DLD1 (cell line): ENCODE measurements around the gene CCDC141.

Experiments used
- in situ Hi-C: cut with HindIII; loops from 2 replicates; pipeline ENCODE4 v1.10.0; 2017; ENCODE audit warnings: low sequenced_read_pairs

Gene CCDC141

DNA sequence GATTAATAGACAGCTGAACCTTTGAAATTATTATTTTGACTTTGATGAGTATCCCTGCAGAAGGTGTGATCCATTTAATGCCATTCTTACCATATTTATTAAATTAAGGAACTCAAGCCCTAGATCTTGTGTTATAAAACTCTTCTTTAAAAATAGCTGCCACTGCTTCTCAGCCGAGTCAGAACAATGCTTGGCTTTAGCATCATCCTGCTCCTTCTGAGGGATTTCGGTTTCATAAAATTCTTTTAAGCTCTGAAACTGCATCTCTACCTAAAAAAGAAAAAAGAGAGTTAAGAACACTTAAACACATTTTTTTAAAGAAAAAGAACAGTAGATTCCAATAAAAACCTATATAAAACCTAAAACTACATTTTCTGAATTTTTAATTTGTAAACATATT lies 172.1 kb downstream of the CCDC141 start:
- in situ Hi-C loops = no loop called here

DNA sequence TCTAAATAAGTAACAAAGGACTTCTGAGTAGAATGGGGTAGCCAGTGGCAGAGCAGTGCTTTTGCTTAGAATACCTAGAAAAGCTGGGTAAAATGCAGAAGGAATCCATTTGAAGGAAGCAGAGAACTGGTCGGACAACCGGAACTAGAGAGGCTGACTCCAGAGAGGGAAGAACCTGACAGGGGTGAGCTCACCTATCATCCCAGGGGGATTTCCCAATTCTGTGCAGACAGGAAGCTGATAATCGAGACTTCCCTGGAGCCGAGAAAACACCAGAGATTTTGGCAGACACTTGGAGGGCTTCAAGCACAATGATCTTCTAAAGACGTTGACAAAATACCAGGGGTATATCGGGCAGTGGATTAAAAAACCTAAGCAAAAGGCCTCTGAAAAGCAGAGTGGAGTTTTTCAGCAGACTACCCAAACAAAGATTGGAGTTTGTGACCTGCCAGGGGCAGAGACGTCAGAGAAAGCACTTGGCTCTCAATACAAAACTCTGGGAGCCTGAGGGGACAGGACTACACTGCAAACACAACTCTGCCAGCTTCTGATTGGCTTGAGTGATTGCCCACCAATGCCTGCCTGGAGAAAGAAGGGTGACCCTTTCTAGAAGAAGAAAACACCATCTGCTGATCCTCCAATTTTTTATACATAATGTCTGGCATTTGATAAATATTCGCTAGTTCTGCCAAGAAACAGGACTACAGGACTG lies 175.3 kb downstream of the CCDC141 start:
- in situ Hi-C loops = no loop called here

DNA sequence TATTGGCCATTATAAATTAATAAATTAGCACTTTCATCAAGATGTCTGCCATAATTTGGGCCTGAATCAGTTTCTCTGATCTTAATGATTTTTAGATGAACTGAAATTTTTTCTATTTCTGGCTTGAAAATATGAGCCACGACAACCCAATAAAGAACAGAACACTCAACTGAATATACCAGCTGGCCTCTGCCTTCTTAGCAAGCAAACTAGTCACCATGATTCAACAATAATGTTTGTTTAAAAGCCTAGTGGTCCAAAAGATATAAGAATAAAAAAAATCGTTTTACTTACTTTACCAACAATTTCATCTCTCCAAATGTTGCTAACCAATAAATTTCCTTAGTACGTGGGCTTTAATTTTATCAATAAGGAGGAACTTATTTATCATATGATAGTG lies 176.0 kb downstream of the CCDC141 start:
- in situ Hi-C loops = no loop called here

DNA sequence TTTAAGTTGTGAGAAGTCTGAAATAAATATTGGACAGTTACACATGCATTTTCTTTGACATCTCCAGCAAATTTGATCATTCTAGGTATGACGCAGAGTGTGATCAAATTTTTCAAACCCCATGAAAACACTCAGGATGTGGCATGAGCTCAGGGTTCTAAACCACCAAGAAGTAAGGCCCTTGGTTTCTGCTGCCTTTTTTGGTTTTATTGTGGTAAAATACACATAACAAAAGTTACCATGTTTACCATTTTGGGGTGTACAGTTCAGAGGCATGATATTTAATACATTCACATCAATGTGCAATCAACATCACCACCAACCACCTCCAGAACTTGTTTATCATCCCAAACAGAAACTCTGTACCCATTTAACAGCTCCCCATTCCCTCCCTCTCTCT lies 178.4 kb downstream of the CCDC141 start:
- in situ Hi-C loops = no loop called here

DNA sequence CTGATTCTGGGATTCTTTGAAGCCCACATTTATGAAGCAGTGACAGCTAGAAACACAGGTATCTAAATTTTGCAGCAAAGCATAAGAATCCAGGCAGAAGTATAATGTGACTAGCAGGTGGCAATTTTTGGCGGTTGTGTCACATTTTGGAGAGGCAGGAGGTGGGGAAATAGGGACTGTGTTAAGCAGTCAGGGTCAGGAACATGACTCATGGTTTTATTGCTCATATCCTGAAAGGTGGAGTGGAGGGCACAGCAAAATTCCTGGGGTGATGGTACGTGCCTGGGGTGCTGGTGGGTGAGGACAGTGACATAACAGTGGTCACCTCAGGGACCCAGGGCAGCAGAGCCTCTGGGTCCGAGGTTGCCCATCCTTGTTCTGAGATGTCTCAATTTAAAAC lies 179.2 kb downstream of the CCDC141 start:
- in situ Hi-C loops = no loop called here

DNA sequence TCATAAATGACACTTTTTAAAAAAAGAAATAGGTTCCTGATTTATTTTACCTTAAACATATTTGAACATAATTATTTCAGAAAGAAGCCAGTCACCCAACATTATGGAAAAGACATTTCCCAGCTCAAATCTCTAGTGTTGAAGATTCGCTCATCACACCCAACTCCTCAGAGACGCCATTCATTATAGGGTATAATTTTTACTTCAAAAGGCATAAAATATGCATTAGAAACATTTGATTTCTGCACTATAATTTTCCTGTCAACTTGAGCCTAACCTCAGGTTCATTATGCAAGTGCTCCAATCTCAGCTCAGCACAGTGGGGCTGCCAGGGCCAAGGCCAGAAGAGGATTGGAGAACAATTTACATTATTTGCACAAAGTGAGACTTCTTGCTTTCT lies 183.9 kb downstream of the CCDC141 start:
- in situ Hi-C loops = no loop called here

DNA sequence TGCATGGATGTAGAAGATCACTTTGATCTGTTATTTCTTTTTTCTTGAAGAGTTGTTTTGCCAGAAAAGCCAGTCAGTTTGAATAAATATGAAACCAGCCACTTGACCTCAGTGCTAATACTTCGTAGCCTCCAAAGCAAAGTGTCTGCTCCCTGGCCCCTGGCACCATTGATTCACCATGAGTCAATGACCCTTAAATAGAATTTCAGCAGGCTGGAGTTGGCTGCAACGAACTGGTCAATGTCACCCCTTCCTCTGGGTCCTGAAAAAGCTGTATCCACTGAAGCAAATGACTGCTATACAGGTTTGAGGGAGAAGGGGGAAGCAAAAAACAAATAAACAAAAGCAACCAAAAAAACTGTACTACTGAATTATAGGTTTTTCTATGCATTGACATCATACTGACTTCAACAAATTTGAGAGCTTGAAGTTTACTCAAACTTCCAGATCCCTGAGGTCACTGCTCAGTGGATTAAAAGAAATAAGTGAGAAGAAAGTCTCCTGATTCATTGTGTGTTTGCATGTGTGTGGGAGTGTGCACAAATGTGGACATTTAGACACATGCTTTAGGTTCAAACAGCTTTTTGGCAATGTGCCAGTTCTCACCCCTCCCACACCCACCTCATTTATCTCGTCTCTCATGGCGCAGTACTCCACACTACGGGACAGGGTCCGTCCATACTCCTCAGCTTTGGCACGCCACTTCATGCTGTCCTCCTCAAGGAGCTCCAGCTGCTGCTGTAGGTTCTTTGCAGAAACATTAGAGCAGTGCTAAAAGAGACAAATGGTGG lies 184.6 kb downstream of the CCDC141 start:
- in situ Hi-C loops = no loop called here

DNA sequence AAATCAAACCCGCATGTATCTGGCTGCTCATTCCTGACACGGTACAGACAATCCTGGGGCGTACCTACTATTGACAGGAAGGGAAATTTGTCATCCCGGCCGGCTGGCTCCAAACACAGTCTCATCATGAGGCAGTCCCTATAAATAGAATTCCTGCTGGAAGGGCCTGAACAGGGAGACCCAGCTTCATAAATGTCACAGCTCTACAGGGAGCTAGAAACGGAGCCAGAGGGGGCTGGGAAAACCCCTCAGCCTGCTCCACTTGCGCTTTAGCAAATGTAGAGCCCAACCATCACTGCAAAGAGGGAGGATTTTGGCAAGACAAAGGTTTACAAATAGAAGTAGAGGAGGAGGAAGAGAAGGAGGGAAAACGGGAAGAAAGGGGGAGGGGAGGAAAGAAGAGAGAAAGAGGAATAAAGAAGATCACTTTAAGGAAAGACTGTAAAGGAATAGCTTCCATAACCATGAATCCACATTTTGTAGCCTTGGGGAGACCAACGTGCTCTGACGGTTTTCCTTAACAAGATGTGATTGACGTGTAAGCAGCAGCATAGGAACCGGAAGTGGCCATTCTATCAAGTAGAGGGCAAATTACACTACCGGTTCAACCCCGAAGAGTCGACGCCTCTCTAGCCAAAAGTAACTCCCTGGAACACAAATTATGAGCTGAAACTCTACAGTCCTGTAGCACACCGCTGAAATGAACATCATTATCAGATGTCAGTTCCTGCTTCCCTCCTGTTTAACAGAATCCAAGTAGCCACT lies 185.9 kb downstream of the CCDC141 start:
- in situ Hi-C loops = no loop called here

DNA sequence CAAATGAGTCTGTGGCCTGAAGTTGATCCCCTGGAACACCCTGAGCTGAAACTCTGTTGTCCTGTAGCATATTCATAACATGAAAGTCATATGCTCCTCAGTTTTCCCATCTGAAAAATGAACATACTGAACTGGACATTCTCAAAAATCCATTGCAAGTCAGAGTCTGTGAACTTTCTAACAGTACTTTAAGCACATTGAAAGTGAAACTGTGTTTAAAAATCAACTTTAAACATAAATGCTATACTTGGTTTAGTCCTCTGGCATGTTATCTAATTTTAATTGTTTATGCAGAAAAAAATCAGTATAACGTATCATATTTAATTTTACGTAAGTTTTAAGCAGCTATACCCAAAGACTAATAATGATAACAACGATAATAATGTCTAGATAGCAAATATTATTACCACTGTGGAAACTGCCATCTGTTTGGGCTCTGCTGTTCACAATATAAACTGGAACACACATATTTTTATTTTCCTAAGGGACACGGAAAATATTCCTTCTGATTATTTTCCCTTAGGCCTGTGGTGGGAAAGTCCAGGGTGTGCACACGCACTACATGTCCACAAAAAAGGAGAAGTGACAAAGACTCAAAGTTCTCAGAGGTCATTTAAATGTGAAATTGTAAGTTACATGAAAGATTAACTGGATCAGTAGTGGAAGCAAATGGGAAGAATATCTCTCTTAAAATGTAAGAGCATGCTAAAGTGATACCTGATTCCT lies 186.6 kb downstream of the CCDC141 start:
- in situ Hi-C loops = no loop called here

DNA sequence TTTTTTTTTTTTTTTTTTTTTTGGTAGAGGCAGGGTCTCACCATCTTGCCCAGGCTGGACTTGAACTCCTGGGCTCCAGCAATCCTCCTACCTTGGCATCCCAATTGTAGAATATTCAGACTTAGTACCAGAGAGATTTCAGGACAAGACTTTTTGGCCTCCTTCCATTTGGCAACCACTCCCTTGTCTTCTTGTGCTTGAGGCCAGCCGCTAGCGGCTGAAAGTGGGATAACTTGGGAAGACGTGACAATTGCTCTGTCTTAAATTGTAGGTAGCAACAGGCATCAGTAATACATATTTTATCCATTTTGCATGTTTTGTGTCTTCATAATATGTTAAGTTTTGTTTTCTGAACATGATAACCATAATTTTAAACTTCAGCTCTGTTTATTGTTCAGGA lies 189.4 kb downstream of the CCDC141 start:
- in situ Hi-C loops = no loop called here

DNA sequence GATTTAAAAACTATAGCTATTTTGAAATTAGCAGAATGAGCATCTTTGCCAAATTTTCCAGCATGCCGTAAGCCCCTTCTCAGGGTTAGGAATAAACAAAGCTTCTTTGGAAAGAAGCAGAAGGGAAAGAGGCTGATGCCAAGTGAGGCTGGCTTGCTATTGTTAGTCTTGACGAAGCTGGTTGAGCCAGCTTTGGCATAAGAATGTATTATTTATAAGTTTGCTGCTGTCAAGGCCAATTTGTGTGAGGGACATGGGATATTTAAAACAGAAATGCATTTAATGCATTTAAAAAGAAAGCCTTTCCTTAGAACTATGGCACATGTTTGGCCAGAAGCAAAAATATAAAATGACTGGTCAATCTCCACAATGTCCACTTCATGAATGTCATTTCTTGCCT lies 190.2 kb downstream of the CCDC141 start:
- in situ Hi-C loops = no loop called here

DNA sequence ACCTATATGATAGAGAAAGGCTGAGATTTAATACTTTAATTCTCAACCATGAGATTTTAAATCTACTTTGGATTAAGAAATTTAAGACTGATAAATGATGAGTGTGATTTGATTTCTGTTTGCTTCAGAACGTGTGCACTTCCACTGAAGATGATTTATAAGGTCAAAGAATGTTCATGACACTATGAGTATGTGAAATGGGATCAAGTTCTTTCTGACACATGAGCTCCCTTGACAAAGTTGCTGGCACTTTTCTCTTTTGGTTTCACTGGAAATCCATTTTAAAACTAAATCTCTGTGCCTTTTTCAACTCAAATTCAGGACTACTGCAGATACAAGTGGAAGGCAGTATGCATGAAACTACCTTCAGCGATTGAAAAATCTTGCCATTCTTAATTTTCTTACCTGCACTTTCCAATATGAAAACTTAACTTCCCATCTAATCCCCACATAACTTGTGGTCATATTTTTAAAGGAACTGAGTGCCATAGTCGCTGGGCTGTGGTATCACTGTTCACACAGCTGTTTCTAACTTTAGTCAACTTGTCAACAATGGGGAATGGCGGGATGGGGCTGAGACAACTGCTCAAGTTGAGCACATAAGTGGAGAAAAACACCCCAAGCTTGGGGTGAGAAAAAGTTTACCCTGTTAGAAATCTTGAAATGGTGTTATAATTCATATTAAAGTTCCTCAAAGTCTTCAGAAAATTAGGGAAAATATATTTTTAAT lies 190.9 kb downstream of the CCDC141 start:
- in situ Hi-C loops = no loop called here

DNA sequence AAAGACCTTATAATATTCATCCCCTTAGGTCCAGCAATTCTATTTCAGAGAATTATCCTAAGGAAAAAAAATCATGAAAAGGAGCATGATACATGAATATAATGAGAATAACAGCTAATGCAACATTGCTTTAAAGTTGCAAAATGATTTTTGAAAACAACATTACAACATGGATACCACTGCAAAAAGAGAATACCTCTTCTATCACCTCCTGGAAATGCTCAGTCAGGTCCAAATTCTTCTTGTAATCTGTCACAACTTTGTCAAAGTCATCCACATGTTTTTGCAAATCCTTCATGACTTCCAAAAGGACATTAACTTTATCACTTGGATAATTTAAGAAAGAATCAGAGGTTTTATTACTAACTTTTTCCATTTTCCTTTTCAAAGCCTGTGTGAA lies 194.8 kb downstream of the CCDC141 start:
- in situ Hi-C loops = no loop called here

DNA sequence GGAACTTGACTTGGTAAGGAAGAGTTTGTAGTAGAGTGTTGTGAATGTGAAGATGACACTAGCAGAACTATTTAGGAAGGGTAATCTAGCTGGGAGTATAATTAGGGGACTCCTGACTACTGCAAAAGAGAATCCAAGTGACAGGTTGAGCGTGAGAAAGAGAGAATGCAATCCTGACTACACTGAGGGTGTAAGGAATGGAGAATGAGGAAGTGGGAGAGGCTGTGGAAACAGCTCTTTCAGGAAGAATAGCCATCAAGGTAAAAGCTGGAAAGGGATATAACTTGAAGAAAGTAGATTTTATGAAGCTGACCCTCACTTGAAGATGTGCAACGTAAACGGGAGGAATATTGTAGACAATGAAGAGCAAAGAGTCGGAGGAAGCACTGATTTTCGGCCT lies 201.6 kb downstream of the CCDC141 start:
- in situ Hi-C loops = no loop called here

DNA sequence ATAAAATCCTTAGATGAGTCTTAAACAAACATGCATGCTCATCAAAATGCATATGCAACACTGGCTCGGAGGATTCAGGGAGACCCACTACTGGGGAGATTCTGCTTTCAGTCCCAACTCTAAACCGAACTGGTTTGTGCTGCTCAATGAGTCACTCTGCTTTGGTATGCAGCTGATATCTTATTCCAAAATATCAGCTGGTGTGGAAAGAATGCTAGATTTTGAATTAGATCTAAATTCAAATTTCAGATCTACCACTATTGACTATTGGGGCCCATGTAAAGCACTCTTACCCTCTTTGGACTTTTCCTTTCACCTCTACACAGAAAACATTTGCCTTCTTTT lies 203.5 kb downstream of the CCDC141 start:
- in situ Hi-C loops = no loop called here

DNA sequence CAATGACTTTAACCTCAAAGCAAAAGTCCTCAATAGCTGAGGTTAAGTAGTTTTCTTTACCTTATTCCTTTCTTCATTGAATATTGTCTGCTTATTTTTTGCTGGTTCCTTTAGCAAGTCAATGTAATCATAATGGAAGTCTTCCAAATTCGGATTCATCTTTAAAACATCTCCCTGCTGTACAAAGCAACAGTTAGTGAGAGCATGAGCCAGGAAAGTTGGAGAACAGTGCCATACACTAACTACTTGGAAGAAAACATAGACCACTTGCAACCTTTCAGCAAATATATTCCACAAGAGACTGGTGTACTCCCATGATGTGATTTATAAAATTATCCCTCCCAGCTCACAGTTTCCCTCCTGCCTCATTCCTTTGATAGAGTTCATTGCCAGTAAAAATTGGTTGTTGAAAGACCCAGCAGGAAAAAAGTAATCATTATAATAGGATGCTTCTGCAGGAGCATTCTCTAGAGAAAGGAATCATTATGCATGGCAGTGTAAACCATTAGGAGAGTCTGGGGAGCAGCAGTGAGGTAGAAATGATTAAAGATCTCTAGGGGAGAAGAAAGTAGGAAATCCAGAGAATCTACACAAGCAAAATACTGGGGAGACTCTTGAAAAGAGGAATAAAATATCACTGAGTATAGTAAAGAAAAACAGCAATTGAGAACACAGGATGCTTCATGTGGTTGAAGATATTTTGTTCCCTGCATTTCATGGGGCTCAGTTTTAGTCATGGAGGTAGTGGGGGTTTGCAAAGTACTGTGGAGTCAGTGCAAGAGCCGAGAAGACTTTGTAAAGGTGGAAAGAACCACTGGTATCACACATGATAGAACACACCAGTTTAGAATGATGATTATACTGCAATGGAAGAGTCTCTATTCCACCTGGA lies 204.1 kb downstream of the CCDC141 start:
- in situ Hi-C loops = no loop called here

DNA sequence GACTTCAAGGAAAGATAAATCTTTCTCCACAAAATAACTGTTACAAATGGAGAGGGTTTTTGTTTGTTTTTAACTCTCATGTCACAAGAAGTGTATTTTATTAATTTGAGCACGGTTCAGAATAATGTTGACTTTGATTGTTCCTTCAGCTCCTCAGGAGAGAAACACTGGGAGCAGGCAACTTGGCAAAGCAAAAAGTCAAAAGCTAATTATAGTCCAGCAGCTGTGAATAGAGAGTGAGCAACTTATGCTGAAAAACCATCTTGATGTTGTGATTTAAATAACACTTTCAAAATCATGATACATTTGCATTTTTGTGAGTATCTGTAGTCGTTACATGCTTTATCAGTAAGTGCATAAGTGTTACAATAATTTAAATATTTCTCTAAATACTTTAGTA lies 205.2 kb downstream of the CCDC141 start:
- in situ Hi-C loops = no loop called here

DNA sequence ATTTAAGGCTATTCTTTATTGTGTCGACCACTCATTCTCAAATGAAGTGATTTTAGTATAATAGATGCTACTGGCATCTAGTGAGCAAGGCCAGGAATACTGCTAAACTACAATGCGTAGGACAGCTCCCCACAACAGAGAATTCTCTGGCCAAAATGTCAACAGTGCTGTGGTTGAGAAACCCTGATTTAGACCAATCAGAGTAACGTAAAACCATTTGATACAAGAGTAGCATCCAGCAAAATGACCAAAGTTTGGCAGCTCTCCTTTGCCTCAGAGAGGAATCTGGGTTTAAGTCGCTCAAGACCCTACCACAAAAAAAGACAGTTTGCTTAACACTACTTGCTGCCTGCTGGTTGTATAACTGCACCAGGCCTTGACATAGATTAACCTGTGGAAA lies 205.7 kb downstream of the CCDC141 start:
- in situ Hi-C loops = no loop called here

DNA sequence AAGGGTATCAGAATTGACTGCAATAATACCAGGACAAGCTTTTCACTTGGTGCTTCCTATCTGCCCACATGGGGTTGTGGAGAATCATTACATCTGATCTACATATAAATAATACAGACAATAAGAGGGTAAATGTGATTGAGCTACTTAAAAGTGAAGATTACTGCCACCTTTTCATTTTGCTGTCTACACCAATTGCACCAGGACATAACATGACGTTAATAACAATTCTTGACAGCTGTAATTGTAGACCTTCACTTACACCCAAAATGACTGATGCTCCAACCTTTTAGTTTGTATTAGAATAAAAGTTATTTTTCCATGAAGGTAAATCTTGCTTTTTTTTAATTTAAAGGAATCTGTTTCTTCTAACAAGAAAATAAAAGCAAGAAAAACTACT lies 206.2 kb downstream of the CCDC141 start:
- in situ Hi-C loops = no loop called here

DNA sequence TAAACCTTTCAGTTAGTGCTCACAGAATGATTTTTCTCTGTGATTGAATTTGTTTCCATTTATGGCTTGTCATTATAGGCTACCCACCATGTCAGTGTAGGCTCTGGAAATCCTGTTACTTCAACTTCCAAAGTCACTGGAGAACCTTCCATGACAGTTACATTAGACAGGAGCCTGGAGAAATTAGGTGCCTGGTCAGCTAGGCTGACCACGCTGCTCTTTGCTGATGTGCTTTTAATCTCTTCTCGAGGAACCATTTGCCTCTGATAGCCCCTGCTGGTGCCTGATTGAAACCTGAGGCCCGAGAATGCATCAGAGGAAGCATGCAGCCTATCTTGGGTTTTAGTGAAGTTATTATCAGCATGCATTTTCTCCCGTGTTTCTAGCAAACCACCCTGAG lies 213.1 kb downstream of the CCDC141 start:
- in situ Hi-C loops = no loop called here
